ENCODE data around the gene AURKA. TPM values are rescaled to one million over a fixed set of nuclear protein-coding genes. Genes with fewer than 3 reads are reported as not detected.

Gene AURKA
- total and polyA plus RNA-seq, 8 donors: 3.7 to 28.8 (median 17.2) TPM

- no peak for TF ChIP-seq CTCF (IDR thresholded peaks at IDR 0.05)
- no peaks in the 10 kb centered on the region for H3K27me3 ChIP-seq
- intact Hi-C loops (cut with DNase I): no loop called here
- no peak overlapping the region for H3K4me3 ChIP-seq
- no peaks in the 10 kb centered on the region for H3K9me3 ChIP-seq
- no peaks in the 10 kb centered on the region for H3K36me3 ChIP-seq
- peak overlapping the region in 1 of 2 donors; percentile 66 for H3K27ac ChIP-seq
- peaks cover 22 to 51% of the 10 kb centered on the region in 2 donors for H3K4me1 ChIP-seq
- ATAC-seq (peak; percentile 41), DNase-seq (peak in 3 of 4 donors; percentile 30 to 77 (median 73))
These were observed 38.4 kb upstream of the AURKA start for GRCh38 chr20:56430461-56430860.

GRCh38 chr20:56429941-56430340 lies 37.9 kb upstream of the AURKA start:
- peaks cover 22 to 48% of the 10 kb centered on the region in 2 donors for H3K4me1 ChIP-seq
- no peak overlapping the region for H3K4me3 ChIP-seq
- ATAC-seq (no peak), DNase-seq (peak in 1 of 4 donors; percentile 5)
- no peaks in the 10 kb centered on the region for H3K9me3 ChIP-seq
- intact Hi-C loops (cut with DNase I): no loop called here
- no peak for TF ChIP-seq CTCF (IDR thresholded peaks at IDR 0.05)
- H3K36me3 ChIP-seq: no peaks in the 10 kb centered on the region
- H3K27ac ChIP-seq: peak overlapping the region in 1 of 2 donors; percentile 66
- H3K27me3 ChIP-seq: no peaks in the 10 kb centered on the region

- Histone ChIP-seq H3K27me3 (no peaks in the 10 kb centered on the region), H3K27ac (peak overlapping the region; percentile 26 to 66), H3K4me3 (no peak overlapping the region), H3K9me3 (no peaks in the 10 kb centered on the region), H3K36me3 (no peaks in the 10 kb centered on the region), H3K4me1 (peaks cover 22 to 52% of the 10 kb centered on the region in 2 donors)
- TF ChIP-seq CTCF (IDR thresholded peaks at IDR 0.05): no peak
- peak in 1 of 4 donors; percentile 31 for DNase-seq
- peak; percentile 22 for ATAC-seq
- intact Hi-C loops (cut with DNase I): no loop called here
These were observed 37.5 kb upstream of the AURKA start for GRCh38 chr20:56429502-56429901.

GRCh38 chr20:56428881-56429280 lies 36.9 kb upstream of the AURKA start:
- no peaks in the 10 kb centered on the region for H3K9me3 ChIP-seq
- H3K27me3 ChIP-seq: no peaks in the 10 kb centered on the region
- ATAC-seq (no peak), DNase-seq (no peak)
- no peak overlapping the region for H3K4me3 ChIP-seq
- intact Hi-C loops (cut with DNase I): no loop called here
- H3K36me3 ChIP-seq: no peaks in the 10 kb centered on the region
- no peak for TF ChIP-seq CTCF (IDR thresholded peaks at IDR 0.05)
- H3K27ac ChIP-seq: peak overlapping the region; percentile 26 to 66
- peaks cover 25 to 58% of the 10 kb centered on the region in 2 donors for H3K4me1 ChIP-seq

- H3K4me3 ChIP-seq: no peak overlapping the region
- TF ChIP-seq CTCF (IDR thresholded peaks at IDR 0.05): no peak
- intact Hi-C loops (cut with DNase I): no loop called here
- DNase-seq (no peak), ATAC-seq (no peak)
- H3K36me3 ChIP-seq: no peaks in the 10 kb centered on the region
- H3K4me1 ChIP-seq: peaks cover 26 to 63% of the 10 kb centered on the region in 2 donors
- peak overlapping the region; percentile 20 to 66 for H3K27ac ChIP-seq
- H3K27me3 ChIP-seq: no peaks in the 10 kb centered on the region
- no peaks in the 10 kb centered on the region for H3K9me3 ChIP-seq
These were observed 36.4 kb upstream of the AURKA start for GRCh38 chr20:56428410-56428809.

Data from left lung (tissue), 10 donors.